GM12892 (cell line): Measurements from ENCODE around the gene PLXNB3.

Source experiments
- POLR2A ChIP-seq: IDR thresholded peaks from 2 replicates; pipeline ENCODE4 v1.6.1; 2011; ENCODE audit warnings: low read depth, low read length, control low read depth
- POLR2AphosphoS5 ChIP-seq: IDR thresholded peaks from 2 replicates; pipeline ENCODE4 v1.6.1; 2011; ENCODE audit warnings: low read depth, low read length, control low read depth

- TF ChIP-seq POLR2A (no peak), POLR2AphosphoS5 (no peak)
These were observed 12.1 kb downstream of the PLXNB3 start for GRCh38 chrX:153776120-153776599.
